ENCODE data around the gene TOM1L2. TPM values are rescaled to one million over a fixed set of nuclear protein-coding genes. Genes with fewer than 3 reads are reported as not detected.

TOM1L2 gene
- total RNA-seq, 1 experiment from 2014 or later, result 24.1 TPM

GRCh38 chr17:17886226-17886625, 86.0 kb downstream of the TOM1L2 start:
- no peaks in the 10 kb centered on the region for H3K36me3 ChIP-seq (ENCODE audit: control insufficient read depth in 1 of 2, insufficient read depth in 2 of 2, low read length in 2 of 2)
- no peaks in the 10 kb centered on the region for H3K9me3 ChIP-seq (ENCODE audit: control insufficient read depth in 1 of 2, insufficient read depth in 1 of 2, low read depth in 1 of 2, low read length in 2 of 2)
- TF ChIP-seq JUND (IDR thresholded peaks at IDR 0.05) (no peak), YY1 (IDR thresholded peaks at IDR 0.05; ENCODE audit: extremely low read depth, insufficient replicate concordance, low read depth, low read length) (no peak), EZH2 (IDR thresholded peaks at IDR 0.05) (no peak), RAD21 (IDR thresholded peaks at IDR 0.05; ENCODE audit: low read depth) (no peak), ZBTB33 (IDR thresholded peaks at IDR 0.05; ENCODE audit: extremely low read depth, insufficient replicate concordance, low read length) (no peak)
- intact Hi-C loops (cut with micrococcal nuclease), result no loop called here
- ChIA-PET CTCF (no interaction called here), RAD21 (ENCODE audit: low non-redundant PET in 1 of 2, low total read pairs in 2 of 2, uncharacterized antibody in 2 of 2, unreplicated experiment in 2 of 2) (no interaction called here), POLR2A (no interaction called here)
- no peak overlapping the region for H3K4me3 ChIP-seq (replicated peaks in 1 of 2; ENCODE audit: low read depth in 1 of 2, low read length in 2 of 2)
- H3K4me2 ChIP-seq (ENCODE audit: low read length), result no peak overlapping the region
- BruUV-seq (replicated peaks), result no TSS peak
- no peaks in the 10 kb centered on the region for H4K20me1 ChIP-seq (ENCODE audit: insufficient read depth)
- DNase-seq (ENCODE audit: low read depth, low spot score), result no peak
- H3K27ac ChIP-seq (ENCODE audit: low read depth, low read length), result no peak overlapping the region
- no peak overlapping the region for H3K9ac ChIP-seq (ENCODE audit: low read length)
- H3K9me2 ChIP-seq (ENCODE audit: insufficient read depth), result no peaks in the 10 kb centered on the region
- peaks cover 4 to 5% of the 10 kb centered on the region in 2 experiments; a peak in 1 of 4 replicates for H3K4me1 ChIP-seq (ENCODE audit: control insufficient read depth in 1 of 2, insufficient read depth in 2 of 2, low read length in 2 of 2)
- H3K79me2 ChIP-seq (ENCODE audit: insufficient read depth, low read length), result no peaks in the 10 kb centered on the region
- no peaks in the 10 kb centered on the region for H3K27me3 ChIP-seq (ENCODE audit: insufficient read depth, low read length)
- no peak overlapping the region for H2AFZ ChIP-seq (ENCODE audit: low read depth, low read length, poor library complexity, severe bottlenecking)
- no peak for ATAC-seq

- ChIA-PET POLR2A (no interaction called here), RAD21 (ENCODE audit: low non-redundant PET in 1 of 2, low total read pairs in 2 of 2, uncharacterized antibody in 2 of 2, unreplicated experiment in 2 of 2) (no interaction called here), CTCF (no interaction called here)
- Histone ChIP-seq H4K20me1 (ENCODE audit: insufficient read depth) (no peaks in the 10 kb centered on the region), H3K9me2 (ENCODE audit: insufficient read depth) (no peaks in the 10 kb centered on the region), H3K9me3 (ENCODE audit: control insufficient read depth in 1 of 2, insufficient read depth in 1 of 2, low read depth in 1 of 2, low read length in 2 of 2) (no peaks in the 10 kb centered on the region), H3K4me1 (ENCODE audit: control insufficient read depth in 1 of 2, insufficient read depth in 2 of 2, low read length in 2 of 2) (peaks cover 0 to 5% of the 10 kb centered on the region in 2 experiments; a peak in 1 of 4 replicates), H3K4me3 (replicated peaks in 1 of 2; ENCODE audit: low read depth in 1 of 2, low read length in 2 of 2) (no peak overlapping the region), H3K27ac (ENCODE audit: low read depth, low read length) (no peak overlapping the region), H3K4me2 (ENCODE audit: low read length) (no peak overlapping the region), H3K36me3 (ENCODE audit: control insufficient read depth in 1 of 2, insufficient read depth in 2 of 2, low read length in 2 of 2) (no peaks in the 10 kb centered on the region), H2AFZ (ENCODE audit: low read depth, low read length, poor library complexity, severe bottlenecking) (no peak overlapping the region), H3K79me2 (ENCODE audit: insufficient read depth, low read length) (no peaks in the 10 kb centered on the region), H3K9ac (ENCODE audit: low read length) (no peak overlapping the region), H3K27me3 (ENCODE audit: insufficient read depth, low read length) (no peaks in the 10 kb centered on the region)
- BruUV-seq (replicated peaks), result no TSS peak
- DNase-seq (ENCODE audit: low read depth, low spot score) (no peak), ATAC-seq (no peak)
- intact Hi-C loops (cut with micrococcal nuclease), result no loop called here
- TF ChIP-seq POLR2A (IDR thresholded peaks at IDR 0.05; ENCODE audit: borderline replicate concordance, extremely low read depth, insufficient read depth, insufficient read length), result no peak
- no peak for TF ChIP-seq CBX3 (IDR thresholded peaks at IDR 0.05; ENCODE audit: low read depth)
- no peak for TF ChIP-seq TCF7L2 (IDR thresholded peaks at IDR 0.05; ENCODE audit: borderline replicate concordance, extremely low read depth, insufficient read depth, insufficient read length)
- no peak for TF ChIP-seq CEBPB (IDR thresholded peaks at IDR 0.05; ENCODE audit: low read depth)
- no peak for TF ChIP-seq JUND (IDR thresholded peaks at IDR 0.05)
- no peak for TF ChIP-seq YY1 (IDR thresholded peaks at IDR 0.05; ENCODE audit: extremely low read depth, insufficient replicate concordance, low read depth, low read length)
- TF ChIP-seq SRF (IDR thresholded peaks at IDR 0.05; ENCODE audit: low read depth), result no peak
Observed at GRCh38 chr17:17884391-17885357, 87.5 kb downstream of the TOM1L2 start.
